Femur (tissue), 1 donor: ENCODE data around the gene CSTB.

ENCODE experiments used
- DNase-seq: peaks from one replicate; pipeline ENCODE4 v3.0.0-alpha.2; 2017

CSTB gene

DNA sequence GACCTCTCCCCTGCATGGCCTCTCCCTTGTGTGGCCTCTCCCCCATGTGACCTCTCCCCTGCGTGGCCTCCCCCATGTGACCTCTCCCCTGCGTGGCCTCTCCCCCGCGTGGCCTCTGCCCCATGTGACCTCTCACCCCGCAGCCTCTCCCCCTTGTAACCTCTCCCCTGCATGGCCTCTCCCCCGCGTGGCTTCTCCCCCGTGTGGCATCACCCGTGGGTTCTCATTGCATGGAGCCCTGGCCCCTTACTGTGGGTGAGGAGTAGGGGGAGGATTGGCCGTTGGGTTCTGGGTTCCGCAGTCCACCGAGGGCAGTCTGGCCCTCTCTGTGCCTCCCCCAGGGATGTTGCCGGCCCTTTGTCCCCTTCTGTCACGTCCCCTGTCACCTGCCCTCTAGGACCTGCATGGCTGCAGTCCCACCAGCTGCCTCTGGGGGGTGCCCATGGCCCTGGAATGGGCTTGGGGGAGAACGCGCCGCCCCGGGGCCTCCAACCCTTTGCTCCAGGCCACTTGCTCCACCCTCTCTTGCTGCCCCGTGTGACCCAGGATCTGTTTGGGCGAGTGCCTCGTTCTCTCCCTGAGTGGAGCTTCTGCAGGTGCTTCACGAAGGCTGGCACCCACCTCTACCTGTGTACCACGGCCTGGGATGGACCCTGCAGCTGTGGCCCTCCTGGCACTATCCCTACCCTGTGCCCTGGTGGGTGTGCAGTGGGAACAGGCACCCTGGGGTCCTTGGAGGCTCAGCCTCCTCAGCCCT is 34.6 kb upstream of the CSTB start:
- DNase-seq = peak; percentile 86

DNA sequence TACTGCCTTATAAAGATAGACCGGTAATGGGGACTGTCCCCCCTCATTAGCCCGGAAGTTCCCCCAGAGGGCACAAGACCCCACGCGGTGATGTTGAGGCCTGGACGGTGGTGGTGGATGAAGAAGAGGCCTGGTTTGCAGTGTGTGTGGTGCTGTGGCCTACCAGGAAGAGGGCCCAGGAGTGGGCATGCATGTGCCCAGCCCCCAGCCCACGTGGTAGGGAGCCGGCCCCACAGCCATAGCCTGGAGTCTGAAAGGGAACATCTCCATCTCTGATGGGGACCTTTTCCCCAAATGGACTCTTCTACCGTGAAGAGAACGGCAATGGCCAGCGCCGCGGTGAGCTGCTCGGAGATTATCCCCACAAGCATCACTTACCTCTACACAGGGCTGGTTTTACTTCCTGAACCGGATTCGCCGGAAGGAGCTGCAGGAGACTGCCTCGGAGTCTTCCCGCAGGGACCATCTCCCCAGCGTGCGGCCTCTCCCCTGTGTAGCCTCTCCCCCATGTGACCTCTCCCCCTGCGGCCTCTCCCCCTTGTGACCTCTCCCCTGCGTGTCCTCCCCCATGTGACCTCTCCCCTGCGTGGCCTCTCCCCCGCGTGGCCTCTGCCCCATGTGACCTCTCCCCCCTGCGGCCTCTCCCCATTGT is 33.9 kb upstream of the CSTB start:
- DNase-seq = no peak

DNA sequence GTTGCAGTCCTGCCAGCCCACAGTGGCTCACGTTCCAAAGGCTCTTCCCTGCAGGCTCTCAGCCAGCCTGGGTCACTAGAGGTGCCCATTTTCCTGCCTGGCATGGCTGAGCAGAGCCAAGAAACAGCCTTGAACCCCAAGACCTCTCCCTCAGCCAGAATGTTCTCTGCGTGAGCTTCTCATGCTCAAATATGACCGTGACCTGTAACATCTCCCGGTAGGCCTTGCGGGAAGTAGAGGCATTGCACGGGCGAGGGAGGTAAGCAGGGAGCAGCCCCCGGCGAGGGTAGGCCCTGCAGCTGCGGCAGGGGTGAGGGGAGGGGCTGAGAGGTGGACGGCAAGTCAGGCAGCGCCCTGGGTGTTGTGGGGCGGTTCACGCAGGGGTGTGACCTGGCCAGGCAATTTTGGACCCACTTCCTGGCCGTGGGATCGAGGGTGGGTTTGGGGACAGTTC is 33.3 kb upstream of the CSTB start:
- DNase-seq = no peak

DNA sequence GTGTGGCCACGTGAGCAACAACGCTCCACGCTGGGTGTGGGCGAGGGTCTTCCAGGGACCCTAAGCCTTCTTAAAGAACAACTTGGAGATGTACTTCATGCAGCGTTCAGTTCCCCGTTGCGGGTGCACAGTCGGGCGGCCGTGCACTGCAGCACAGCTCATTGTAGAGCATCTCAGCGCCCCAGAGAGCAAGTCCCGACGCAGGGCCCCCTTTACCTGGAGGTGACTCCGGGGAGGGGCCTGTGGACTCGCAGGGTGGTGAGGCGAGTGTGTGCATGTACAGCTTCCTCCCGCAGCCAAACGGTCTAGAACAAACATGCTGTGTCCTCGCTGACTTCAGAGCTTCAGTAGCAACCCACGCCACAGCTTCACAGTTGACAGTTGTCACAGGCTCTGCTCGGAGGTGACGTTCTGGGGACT is 32.7 kb upstream of the CSTB start:
- DNase-seq = no peak

DNA sequence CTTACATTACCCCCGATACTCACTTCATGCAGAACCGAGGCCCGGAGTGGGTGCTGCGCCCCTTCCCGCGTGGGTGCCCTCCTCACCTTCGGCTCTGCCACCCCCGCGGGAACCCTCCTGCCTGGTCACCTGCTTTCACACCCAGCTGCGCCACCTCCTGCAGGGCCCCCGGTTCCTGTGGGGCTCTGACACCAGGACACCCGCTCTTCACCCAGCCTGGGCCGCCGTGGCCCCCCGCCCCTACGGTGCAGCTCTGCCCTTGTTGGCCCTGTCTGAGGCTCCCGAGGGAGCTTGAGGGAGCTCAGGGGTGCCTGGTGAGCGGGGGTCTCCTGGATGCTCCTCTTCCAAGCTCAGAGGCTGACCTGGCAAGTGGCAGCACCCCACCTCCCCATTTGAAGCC is 32.3 kb upstream of the CSTB start:
- no peak for DNase-seq

DNA sequence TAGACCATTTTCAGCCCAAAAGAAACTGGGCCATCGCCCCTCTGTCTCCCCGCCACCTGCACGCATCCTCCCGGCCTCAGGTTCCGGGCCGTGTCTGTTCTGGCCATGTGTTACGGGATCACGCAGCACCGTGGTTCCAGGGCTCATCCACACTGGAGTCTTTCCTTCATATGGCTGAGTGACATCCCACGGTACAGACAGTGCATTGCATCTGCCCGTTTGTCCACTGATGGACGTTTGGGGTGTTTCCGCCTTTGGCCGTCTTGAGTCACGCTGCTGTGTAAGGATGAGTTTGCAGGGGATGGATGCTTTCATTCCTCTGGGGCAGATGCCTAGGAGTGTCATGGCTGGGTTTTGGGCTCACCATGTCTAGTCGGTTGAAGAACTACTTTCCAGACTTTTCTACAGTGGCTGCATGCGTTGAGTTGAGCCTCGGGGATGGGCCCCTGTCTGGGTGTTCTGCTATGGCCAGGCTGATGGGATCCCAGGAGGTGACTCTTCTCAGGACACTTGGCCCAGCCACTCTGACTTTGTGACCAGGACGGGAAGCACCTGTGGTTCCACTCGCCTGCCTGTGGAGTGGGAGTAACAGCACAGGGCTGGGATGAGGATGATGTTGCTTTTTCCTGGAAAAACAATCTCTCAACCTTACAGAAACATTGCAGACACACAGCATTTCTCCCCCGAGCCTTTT is 30.1 kb upstream of the CSTB start:
- no peak for DNase-seq

DNA sequence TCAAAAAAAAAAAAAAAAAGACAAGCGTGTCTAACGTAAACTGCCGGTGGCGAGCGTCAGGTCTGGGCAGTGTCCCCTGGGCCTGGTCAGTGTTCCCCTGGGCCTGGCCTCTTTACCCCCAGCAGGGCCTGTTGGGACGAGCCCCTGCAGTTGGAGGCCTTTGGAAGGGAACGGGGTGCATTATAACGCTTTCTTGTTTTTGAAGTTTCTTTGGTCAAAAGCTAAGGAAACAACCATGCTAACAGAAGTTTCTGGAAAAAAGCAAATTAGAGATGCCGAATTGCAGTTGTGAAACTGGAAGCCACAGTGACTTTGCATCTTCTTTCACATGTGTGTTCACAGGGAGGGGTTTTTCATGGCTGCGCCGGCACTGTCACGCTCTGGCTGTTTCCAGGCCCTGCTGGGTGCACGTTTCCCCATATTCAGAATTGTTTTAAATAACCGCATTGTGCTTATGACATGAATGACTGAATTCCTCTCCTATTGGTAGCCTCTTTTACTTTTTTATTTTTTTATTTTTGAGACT is 29.2 kb upstream of the CSTB start:
- no peak for DNase-seq

DNA sequence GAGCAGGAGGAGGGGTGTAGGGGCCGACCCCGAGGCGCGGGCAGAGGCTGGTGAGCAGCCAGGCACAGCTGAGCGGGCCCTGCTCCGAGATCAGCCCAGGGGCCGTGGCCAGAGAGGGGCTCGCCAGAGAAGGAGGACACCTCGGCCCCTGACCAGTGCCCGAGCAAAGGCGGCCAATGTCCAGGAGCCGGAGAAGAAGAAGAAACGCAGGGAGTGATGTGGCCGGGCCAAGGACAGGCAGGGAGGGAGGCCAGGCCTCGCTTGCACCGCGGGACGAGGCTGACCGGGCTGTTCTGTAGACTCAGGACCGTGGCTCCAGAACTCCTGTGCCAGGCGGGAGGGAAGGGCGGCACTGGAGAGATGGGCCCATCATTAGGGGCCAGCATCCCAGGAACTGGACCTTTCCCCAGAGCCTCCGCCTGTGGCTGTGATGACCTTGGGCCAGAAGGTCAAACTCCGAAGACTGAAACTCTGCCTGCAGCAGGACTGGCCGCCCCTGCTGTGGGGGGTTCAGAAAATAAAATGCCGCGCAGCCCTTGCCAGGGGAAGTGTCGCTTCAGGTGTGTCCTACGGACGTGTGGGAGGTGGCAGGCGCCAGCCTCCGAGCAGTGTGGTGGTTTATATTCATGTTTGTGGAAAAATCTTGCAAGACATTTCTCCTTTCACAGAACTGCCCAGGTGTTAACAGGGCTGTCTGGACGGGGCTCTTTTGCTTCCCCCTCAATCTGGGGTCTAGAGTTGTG is 27.6 kb upstream of the CSTB start:
- DNase-seq = no peak

DNA sequence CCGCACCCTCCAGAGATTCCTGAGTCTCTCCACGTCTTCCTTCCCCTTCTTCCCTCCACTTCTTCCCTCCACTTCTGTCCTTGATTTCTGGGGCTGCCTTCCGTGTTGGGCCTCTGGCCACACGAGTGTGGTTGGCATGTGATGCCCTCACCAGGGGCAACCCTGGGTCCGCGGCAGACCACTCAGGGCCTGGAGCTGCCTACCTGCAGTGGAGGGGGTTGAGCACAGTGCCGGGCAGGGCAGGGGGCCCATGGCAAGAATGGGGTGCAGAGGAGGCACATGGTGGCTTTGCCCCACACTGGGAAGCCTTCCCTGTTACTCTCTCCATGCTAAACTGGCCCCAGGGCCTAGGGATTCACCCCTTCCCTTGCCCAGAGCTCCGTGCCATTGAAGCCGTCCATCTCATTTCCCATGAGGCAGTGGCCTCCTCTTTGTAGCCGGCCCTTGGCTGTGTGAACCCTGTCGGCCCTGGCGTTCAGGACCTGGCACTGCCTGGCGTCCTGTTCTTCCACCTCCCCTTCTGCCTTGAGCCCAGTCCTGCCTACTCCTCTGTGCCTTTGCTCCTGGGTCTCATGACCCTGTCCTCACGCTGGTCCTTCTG is 26.7 kb upstream of the CSTB start:
- DNase-seq = no peak

DNA sequence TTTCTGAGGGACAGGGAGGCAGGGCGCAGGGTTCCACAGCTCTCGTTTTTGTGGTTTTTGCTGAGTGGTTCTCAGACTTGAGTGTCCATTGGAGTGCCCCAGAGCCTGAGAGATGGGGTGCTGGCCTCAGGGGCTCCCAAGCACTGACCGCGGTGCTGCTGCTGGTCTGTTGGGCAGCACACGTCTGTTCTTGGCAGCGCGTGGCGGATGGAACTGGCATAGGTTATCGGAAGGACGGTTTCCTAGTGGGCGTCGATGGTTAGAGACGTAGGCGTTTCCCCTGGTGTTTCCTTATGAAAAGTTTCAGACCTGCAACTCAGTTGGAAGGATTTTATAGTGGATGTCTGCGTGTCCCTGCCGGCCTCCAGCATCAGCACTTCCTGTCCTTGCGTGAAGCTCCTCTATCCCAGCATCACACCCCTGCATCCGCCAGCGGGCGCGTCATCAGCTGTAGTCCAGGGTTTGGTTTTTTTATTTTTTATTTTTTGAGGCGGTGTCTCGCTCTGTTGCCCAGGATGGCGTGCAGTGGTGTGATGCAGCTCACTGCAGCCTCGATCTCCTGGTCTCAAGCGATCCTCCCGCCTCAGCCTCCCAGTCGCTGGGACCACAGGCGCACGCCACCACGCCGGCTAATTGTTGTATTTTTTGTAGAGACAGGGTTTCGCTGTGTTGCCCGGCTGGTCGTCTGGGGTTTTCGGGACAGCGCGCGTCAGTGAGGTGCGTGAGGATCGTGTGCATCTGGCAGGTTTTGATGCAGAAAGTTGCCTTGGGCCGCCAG is 25.1 kb upstream of the CSTB start:
- no peak for DNase-seq

DNA sequence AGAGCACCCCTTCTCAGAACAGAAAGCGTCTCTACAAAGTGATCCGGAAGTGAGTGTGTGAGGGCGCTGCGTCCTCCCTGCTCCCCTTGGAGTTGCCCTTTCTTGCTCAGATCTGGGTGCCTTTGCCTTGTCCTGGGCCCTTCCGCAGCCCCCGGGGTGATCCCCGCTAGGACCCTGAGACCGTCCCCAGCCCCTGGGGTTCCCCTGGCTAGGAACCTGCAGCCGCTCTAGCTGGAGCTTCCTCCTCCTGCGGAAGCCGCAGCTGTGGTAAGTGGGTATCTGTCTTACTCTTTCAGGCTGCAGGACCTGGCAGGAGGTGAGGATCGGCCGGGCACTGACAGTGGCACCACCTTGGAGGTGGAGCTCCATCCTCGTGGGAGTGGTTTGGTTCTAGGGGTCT is 24.5 kb upstream of the CSTB start:
- no peak for DNase-seq

DNA sequence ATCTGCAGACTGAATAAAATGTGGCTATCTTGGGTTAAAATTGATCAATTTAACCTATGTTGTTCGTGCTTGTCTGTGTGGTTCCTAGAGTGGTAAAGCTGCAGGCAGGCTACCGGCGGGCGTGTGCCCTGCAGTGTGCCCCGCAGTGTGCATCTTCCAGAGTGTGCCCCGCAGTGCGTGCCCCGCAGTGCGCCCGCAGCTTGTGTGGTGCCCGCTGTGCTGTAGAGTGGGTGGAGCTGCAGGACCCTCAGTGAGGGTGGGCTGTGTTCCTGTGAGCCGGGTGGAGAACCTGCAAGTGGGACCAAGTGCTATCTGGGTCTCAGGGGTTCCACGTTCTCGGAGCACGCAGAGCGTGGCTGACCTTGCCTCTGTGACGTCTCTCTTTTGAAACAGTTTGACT is 24.0 kb upstream of the CSTB start:
- no peak for DNase-seq

DNA sequence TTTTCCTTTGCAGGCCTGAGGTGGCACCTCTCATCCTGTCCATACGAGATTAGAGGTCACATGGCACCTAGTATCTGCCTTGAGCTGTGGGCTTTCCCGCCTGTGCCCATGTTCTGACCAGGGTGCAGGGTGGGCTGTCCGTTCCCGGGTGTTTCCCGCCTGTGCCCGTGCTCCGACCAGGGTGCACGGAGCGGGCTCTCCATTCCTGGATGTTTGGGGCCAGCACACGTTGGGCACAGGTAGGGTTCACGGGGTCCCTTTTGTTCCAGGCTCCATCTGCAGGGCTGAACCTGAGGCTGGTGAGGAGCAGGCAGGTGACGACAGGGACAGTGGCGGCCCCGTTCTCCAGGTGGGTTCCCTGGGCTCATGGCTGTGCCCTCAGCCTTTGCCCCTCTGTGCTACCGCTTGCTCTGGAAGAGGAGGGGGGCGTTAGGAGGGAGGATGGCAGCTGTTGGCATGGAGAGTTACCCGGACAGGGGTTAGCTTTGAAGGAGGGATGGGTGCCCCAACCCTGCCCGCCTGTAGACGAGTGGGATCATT is 23.3 kb upstream of the CSTB start:
- DNase-seq = no peak

DNA sequence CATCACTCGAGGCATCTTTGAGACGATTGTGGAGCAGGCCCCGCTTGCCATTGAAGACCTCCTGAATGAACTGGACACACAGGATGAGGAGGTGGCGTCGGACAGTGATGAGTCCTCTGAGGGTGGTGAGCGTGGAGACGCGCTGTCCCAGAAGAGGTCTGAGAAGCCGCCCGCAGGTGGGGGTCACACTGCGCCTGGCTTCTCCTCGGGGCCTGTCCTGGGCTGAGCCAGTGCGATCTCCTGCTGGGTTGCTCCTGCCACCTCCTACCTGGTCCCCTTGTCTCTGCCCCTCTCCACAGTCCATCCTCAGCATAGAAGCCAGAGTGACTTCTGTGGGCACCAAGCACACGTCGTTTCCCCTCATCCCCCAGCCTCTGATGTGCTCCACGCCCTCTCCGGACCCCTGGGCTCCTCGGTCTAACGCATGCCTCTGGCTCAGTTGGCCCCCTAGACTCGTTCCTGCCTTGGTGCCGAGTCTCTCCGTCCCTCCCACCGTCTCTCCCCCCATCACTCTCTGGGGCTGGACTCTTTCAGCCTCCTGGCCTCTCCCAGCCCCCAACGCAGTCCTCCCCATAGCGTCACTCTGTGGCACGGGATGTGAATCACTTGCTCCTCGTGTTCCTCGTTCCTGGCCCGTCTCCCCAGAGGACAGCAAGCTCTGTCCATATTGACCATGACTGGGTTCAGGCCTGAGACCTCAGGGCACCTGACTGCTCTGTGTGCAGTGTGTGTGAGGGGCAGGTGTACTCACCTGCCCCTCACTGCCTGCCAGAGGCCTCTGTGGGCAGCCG is 22.0 kb upstream of the CSTB start:
- no peak for DNase-seq

DNA sequence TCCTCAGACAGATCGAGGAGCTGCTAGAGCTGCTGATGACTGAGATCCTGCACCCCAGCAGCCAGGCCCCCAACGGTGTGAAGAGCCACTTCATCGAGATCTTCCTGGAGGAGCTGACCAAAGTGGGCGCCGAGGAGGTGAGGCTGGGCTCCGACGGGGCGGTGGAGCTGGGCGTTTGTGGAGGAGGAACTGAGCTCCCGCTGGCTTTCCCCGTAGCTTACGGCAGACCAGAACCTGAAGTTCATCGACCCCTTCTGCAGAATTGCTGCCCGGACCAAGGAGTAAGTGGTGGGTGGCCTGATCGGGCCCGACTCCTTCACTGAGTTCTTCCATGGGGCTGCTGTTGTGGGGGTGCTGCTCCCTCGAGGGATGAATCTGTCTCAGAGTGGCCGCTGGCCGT is 21.3 kb upstream of the CSTB start:
- no peak for DNase-seq

DNA sequence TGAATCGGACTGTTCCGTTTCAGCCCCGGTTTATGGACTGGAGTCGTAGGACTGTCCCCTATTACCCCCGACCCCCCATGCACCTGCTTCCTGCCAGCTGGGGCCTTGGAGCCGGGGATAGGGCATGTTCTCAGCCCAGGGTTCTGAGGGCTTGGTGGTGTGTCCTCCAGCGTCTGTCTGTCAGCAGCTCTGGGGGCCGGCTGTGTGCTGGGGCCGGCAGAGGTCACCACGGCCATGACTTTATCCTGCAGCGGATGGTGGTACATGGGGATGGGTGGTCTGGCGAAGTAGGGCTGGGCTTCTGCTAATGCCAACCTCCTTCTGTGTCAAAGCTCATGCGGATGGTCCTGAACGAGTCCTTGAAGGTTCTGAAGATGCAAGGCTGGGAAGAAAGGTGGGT is 18.7 kb upstream of the CSTB start:
- no peak for DNase-seq

DNA sequence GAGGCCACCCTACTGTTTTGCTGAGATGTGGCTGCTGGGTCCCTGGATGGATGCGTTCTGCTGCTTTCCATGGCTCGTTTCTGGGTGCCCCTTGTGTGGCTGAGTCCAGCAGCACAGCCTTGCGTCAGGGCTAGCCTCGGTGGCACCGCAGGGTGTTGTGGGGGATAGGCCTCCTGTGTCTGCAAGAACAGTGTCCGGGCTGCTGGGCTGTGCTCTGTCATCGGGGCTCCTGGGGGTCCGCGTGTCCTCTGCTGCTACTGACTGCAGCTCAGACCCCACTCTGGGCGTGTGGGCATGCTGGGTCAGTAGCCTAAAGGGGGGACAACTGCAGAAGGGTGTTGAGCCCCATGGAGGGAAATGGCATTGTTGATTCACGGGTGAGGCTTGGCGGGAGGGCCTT is 18.2 kb upstream of the CSTB start:
- no peak for DNase-seq

DNA sequence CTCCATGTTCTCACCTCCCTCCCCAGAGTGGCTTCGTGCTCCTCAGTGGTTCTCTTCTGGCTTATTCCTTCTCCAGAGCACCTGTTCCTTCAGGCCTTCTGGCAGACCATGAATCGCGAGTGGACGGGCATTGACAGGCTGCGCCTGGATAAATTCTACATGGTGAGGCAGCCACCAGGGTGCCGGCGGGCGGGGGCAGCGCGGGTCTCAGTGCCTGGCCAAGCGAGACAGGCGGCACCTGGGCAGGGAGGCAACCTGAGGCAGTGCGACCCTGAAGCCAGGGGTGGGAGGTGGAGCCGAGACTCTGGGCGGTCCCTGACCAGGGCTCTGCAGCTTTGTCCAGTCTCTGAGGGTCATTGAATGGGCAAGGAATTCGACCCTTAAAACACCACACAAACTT is 17.1 kb upstream of the CSTB start:
- no peak for DNase-seq

DNA sequence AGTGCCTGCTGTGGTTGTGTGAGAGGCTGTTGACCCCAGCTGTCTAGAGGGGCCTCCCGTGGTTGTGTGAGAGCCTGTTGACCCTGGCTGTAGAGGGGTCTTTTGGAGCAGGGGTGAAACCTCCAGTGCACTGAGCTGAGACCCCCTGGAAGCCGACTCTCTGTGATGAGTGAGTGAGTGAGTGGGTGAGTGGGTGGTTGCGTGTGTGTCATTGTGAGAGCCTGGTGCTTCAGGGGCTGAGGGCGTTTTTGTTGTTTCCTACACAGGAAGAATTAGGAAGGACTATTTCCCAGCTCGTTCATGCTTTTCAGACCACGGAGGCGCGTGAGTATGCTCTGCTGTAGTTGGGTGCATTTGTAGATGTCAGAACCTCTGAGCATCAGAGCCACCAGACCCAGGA is 16.3 kb upstream of the CSTB start:
- DNase-seq = no peak

DNA sequence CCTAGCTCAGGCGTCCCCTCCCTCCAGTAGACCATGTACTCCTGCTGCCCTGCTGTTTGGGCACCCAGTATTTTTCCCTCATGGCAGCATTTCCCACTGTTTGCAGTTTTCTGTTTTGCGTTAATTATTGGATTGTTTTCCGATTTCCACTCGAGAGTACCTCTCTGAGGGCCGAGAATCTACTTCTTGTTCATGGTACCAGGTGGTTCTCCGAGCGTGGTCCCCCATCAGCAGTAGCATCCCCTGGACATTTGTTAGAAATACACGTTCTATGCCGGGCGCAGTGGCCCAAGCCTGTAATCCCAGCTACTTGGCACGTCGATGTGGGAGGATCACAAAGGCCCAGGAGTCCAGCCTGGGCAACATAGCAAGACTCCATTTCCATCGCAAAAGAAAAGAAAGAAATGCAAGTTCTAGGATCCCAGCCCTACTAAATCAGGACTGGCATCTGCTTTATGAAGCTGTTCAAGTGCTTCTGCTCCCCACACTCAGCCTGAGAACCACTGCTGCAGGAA is 14.0 kb upstream of the CSTB start:
- DNase-seq = no peak
